ENCODE data around the gene CPE.

DNA sequence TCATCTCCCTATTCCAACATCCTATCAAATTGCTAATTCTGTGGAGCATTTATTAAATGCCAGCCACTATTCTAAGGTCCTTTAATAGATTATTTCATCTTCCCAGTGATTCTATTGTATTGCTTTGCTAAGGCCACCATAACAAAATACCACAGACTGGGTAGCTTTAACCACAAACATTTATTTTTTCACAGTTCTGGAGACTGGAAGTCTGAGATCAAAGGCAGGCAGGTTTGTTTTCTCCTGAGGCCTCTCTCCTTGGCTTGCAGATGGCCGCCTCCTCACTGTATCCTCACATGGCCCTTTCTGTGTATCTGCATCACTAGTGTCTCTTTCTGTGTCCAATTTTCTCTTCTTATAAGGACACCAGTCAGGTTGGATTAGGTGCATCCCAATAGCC is 64.5 kb downstream of the CPE start:
- TF ChIP-seq, protein P1, sequence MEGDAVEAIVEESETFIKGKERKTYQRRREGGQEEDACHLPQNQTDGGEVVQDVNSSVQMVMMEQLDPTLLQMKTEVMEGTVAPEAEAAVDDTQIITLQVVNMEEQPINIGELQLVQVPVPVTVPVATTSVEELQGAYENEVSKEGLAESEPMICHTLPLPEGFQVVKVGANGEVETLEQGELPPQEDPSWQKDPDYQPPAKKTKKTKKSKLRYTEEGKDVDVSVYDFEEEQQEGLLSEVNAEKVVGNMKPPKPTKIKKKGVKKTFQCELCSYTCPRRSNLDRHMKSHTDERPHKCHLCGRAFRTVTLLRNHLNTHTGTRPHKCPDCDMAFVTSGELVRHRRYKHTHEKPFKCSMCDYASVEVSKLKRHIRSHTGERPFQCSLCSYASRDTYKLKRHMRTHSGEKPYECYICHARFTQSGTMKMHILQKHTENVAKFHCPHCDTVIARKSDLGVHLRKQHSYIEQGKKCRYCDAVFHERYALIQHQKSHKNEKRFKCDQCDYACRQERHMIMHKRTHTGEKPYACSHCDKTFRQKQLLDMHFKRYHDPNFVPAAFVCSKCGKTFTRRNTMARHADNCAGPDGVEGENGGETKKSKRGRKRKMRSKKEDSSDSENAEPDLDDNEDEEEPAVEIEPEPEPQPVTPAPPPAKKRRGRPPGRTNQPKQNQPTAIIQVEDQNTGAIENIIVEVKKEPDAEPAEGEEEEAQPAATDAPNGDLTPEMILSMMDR (conservative IDR thresholded peaks at IDR 0.05 in 1 of 2, IDR thresholded peaks at IDR 0.05 in 1 of 2; ENCODE audit: extremely low read depth in 1 of 2, insufficient read depth in 1 of 2, low read depth in 1 of 2, low read length in 2 of 2): no peak
- TF ChIP-seq EZH2 (IDR thresholded peaks at IDR 0.05; ENCODE audit: borderline replicate concordance, low read length): no peak
